Stimulated activated CD4-positive, alpha-beta T cell treated with anti-CD3 and anti-CD28 coated beads, TNF-alpha, amount 100 ng/mL, for 24 hours (primary cell): Measurements from ENCODE around the gene TTC6.
"Not testable (repeated sequence)": the region's sequence is repeated elsewhere in the genome, so short reads cannot be mapped to it uniquely, and the experiment has no call there.

Experiments used
- DNase-seq, 3 experiments: peaks; one replicate each; pipeline ENCODE4 v3.0.0-alpha.2; 2020; ENCODE audit warnings: low read depth in 3 of 3

TTC6 gene, protein sequence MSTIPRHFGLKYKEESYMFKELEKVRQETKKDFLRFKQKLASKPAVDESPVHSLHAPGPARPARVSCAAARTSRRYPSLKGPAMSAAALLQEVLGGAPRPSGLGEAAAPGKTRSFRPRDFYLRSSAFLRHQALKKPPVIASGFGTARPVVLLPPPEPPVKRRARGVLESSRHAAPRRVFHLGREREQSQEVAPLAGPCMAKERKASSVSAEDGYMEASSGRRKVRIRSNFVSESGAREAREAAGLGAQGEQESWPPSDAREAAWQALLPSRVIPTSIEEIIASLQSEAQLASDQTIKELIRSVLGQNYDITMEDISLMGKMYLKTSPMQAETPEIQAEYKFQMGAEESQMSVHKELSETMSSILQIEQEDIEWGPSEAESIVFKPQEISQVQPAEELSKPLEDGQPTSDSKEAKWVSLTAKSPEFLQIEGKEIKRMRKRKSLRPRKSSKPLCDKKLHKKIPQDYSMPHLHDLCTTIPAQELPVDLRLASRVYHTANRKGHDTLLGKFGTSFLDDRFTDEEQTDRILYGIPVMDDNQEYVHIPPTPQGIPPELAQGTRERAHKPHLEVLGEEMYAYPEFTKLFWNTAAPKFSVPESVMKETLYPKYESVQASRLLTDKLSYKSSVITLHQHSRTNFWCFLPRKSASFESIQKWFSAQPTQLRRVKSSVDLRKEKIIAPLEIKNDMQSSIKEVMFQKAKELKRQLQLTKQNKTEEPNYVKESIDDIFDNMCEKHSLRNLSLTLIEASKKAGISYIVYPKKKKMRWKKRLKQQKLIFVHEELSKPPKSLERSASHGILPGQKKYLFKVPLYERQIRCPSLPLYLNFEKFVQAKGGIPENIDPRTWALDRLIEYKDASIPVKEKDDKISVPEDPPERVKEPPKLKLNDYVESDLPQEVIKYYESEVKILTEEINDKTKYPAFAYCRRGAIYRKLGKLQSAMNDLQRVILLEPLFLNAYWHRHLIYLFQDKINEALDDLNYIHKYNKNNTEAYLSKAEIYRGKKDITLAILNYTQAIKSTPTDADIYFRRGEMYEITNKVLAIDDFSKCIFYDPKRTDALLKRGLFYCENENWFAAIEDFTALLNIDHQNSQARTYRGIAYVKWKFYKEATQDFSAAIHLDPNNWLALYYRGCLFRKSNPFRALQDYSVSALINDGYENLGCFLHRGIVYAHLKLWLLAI (N-terminal part only)

DNA sequence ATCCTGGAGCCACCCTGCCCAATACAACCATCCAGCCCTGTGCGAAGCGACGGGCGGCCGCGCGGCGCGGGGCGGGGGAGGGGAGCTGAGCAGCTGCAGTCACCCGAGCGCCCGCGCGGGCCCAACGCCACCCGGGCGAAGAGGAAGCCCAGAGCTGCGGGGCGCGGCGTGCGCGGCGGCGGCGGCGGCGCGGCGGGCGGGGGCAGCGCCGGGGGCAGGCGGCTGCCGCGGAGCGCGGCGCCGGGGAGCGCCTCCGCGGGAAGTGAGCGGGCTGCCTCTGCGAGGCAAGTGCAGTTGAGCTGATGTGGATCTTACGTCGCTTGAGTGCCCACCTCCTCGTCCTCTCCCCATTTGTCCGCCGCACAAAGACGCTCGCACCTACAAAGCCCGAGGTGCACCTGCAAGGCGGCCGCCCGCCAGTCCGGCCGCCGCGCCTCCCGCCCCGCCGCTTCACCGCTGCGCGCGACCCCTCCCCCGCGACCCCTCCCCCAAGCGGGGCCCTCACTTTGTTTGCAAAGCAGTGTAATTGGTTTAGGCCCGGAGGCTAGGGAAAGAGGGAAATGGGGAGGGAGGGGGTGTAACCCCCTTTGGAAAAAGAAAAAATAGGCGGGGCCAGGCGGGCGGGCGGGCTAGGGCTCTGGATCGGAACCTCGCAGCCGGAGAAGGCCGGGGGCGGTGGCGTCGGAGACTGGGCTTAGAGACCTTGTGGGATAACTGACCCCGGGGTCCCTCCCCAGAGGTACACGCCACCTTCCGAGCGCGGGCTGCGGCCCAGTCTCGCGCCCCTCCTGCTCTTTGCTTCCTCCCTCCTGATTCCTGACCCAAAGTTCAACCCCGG is at the start of gene TTC6, which contains the start of gene FOXA1:
Gene TTC6, plus strand, starts transcription at position 659 of the 838 bp plus-strand sequence. CDS start 26,436 bp downstream, outside the sequence.
Gene FOXA1, minus strand, starts transcription at position 279 of the 838 bp plus-strand sequence. Its CDS starts 277 bp downstream, at position 2.
- no peak for DNase-seq

DNA sequence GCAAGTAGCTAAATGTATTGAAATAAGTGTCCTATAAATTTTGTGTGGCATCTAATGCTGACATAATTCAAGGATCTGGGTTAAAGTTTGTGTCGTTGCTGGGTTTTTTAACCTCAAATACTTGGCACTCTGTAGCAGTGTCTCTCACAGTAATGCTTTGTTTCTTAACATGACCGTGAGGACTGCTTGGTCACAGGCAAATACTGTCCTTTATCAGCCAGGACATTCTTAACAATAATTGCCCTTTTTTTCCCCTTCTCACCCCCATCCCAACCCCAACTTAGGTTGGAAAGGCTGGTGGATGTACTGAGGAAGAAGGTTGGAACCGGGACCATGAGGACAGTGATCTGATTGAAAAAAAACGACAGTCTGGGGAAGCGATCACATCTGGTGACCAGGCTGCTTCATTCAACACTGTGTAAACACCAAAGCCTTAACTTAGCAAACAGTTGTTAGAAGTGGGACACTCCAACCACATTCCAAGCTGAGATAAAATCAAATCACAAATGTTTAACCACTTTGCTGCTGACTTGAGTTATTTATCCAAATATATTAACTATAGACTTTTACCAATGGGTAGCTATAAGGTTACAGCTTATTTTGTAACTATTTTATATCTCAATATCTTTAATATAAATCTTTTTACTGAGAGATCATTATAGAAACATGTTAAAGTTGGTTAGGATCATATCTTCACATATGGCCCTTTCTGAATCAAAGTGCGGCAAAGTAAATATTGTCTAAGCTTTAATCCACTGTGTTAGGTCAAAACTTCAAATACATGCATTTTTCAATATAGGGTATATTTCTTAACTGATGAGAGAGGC is 48.6 kb upstream of the TTC6 start:
- DNase-seq: no peak

DNA sequence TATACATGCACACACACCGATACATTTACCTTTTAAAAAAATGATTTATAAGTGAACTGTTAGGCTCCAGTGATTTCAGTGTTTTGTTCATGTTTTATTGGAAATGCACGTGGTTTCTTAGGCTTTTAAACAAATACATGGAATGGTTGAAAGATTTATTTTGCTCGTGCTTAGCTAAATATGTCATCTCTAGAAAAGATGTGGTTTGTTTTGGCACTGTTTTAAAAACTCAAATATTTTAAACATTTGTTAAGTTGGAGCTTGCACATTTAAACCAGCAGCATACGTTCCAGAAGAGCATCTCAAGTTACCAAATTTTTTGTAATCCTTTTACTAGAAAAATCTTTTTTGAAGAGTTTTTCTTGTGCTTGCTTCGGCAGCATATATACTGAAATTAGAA is 44.9 kb upstream of the TTC6 start:
- DNase-seq: no peak

DNA sequence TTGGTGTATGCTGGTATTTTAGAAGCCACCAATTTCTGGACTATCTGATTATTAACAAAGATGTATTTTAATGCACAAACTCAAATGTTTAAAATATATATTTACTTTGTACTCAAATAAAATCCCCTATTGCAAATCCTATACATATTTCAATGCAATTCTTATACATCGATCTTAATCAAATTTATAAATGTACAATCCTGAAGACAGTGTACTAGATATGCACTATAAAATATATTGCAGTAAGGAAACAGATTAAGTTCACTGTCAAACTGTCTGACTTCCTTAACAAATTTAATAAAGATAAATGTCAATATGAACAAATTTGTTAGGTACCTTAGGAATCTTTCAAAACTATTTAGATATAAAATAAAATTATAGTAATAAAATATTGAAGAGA is 44.3 kb upstream of the TTC6 start:
- DNase-seq: no peak

DNA sequence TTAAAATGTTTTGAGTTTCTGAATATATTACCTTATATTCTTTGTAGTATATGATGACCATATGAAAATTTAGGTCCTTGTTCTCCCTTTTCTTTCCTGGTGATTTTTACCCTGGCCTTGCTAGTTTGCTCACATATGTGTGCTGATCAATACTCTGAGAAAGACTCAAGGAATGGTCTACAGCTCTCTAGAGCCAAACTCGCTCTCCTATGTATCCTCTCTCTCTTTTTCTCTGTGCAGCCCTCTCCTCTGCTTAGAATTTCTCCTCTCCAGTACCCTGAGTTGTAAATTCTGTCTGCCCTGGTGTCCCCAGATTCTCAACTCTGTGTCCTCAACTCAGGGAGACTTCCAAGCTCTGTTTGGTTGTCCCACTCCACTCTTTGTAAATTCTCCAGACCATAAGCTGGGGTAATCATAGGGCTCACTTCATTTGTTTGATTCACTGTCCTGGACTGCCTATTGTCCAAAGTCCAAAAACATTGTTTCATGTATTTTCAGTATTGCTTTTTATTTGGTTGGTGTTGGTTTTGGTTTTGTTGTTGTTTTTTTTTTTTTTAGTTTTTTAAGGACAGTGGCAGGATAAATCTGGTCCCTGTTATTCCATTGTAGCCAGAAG is 41.4 kb upstream of the TTC6 start:
- DNase-seq: no peak

DNA sequence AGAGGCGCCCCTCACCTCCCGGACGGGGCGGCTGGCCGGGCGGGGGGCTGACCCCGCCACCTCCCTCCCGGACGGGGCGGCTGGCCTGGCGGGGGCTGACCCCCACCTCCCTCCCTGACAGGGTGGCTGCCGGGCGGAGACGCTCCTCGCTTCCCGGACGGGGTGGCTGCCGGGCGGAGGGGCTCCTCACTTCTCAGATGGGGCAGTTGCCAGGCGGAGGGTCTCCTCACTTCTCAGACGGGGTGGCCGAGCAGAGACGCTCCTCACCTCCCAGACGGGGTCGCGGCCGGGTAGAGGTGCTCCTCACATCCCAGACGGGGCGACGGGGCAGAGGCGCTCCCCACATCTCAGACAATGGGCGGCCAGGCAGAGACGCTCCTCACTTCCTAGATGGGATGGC is 39.8 kb upstream of the TTC6 start:
- DNase-seq: not testable (repeated sequence)

DNA sequence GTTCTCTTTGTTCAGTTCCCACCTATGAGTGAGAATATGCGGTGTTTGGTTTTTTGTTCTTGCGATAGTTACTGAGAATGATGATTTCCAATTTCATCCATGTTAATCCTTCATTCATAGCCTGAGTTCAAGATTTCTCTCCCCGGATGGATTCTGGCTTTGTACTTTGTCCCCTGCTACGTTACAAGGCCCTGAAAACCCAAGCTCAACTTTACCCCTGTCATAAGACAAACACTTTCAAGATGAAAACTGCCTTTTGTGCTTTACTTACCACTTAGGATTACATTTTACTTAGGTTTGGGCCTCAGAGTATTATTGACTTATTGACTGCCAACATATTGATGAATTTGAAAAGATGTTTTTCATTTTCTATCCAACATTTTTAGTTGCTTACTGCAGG is 36.7 kb upstream of the TTC6 start:
- no peak for DNase-seq

DNA sequence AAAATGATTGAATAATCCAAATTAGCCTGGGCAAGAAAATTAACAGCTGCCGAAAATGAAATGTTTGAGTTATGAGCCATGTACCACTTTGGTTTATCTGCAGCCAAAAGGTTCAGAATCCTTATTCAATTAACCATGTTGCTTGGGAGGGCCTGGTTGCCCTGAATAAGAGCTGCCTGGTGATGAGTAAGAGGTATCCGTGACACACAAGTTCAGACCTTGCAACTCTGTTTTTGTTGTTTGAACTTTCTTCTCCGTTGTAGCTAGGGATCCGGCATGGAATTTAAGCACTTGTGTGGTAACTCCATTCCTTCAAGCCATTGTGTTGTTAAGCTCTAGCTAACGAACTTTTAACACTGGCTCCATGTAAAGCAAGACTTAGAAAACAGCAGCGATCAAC is 36.0 kb upstream of the TTC6 start:
- DNase-seq: no peak

DNA sequence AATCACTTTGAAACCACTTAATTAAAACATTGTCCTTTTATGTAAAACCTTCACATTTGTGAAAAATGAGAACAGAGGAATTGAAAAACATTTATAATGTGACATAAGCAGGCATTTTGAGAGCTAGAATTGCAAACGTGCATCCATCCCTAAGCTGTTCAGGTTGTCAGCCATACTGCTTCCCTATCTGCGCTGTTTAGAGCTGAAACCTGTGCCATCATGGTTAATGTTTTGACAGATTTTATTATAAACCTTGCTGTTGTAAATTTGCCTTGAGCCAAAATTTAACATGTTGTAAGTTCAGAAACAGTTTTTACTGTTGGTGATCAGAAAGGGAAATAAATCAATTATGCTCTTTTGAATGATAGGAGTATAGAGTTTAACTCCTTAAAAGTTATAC is 32.2 kb upstream of the TTC6 start:
- no peak for DNase-seq

DNA sequence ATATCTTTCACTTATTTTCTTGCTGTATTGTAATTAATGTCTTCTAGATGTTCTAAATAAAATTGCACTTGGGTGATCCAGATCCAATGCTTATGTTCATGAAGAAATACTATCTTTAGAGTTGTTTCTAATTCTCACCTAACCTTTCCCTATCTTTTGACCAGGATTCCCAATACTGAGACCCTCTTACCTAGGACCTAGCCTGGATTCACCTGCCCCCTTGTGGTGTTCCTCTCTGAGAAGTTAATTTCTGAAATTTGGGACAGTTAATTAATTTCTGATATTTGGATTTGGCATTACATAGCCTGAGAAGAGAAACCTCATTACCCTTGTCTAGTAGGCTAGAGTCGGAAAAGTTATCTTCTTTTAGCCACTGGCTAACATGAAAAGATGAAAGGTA is 29.9 kb upstream of the TTC6 start:
- DNase-seq: no peak

DNA sequence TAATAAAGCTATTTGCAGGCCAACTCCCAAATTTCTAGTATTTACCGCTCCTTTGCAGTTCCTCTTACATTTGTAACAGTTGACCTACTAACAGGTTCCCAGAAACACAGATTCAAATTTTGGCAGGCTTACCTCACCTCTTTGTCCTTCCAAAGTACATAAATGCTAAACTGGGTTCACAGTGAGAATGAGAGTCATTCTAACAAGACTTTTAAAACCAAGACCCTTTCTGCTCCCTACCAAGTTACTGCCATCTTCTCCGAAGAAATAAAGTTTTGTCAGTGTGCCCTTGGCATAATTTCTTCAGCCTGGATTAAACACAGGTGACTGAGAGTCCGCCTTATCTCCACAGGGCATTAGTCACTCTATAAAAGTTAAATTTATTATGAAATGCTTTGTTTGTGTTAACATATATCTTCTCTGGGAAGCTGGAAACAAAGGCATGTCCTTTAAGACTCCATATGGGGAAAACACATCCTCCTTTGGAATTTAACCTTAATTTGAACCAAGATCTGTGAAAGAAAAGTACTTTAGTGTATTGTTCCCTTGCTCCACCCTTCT is 28.5 kb upstream of the TTC6 start:
- DNase-seq: no peak

DNA sequence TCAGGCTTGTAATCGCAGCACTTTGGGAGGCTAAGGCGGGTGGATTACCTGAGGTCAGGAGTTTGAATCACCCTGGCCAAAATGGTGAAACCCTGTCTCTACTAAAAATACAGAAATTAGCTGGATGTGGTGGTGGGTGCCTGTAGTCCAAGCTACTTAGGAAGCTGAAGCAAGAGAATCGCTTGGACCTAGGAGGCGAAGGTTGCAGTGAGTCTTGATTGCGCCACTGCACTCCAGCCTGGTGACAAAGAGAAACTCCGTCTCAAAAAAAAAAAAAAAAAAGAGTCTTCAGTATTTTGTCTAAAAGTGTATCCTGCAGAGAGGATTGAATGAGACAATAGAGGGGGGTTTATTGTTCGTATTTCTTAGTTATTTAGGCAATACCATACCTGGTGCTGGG is 25.7 kb upstream of the TTC6 start:
- DNase-seq: no peak

DNA sequence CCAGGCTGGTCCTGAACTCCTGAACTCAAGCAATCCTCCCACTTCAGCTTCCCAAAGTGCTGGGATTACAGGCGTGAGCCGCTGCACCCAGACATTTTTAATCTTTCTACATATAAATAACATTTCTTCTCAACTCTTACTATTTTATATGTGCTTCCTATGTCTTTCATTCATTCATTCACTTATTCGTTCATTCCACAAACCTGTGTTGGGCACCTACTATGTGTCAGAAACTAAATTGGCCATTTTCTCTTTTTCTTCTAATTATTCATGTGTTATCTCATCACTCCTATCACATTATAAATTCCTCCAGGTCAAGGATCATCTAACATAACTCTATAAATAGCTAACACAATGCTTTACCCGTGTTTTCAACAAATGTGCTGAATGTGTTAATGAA is 24.0 kb upstream of the TTC6 start:
- DNase-seq: no peak

DNA sequence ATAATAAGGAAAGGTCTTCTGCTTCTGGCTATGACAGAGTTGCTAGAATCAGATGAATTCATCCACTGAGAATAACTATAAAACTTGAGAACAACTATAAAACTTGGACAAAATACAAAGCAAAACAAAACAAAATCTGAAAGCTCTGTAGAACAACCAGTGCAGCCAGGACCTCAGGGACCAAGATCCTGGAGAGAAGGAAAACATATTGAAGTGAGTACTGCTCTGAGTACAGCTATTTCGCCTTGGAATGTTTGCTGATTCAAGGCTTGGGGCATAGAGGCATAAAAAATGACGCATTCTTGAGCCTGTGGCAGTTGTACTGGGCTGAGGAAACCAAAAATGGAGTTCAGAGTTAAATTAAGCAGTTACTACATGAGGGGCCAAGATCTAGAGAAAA is 22.1 kb upstream of the TTC6 start:
- no peak for DNase-seq

DNA sequence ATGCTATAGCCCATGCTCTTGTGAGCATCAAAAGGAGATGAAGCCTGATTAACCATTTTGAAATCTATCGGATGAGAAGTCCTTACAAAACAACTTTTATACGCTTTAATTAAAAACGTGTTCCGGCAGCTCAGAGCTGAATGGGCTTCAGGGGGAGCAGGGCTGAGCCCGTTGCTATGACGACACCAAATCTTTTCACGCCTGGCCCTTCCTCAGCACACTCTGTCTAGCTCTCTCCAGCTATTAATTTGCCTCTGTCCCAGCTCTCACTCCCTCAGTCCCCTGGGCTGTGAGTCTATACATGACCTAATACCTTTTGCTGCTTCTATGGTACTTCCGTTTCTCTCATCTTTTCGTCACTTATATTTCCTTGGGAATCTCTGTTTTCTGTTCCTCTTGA is 16.2 kb upstream of the TTC6 start:
- DNase-seq: no peak

DNA sequence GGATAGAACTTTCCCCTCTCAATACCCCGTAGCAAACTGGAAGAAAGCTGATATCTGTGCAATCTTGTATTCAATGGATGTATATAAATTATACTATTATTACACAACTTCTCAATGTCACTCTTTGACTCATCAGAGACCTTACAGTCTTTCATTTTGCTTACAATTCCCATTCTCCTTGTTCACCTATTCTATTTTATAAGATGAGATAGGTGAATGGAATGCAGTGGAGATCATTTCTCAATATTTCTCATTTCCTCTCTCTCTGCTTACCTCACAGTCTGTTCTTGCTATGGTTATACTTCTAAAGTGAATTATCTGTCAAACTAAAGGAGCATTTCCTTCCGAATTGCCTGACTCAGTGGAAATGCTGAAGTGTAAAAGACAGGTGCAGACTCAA is 15.3 kb upstream of the TTC6 start:
- no peak for DNase-seq

DNA sequence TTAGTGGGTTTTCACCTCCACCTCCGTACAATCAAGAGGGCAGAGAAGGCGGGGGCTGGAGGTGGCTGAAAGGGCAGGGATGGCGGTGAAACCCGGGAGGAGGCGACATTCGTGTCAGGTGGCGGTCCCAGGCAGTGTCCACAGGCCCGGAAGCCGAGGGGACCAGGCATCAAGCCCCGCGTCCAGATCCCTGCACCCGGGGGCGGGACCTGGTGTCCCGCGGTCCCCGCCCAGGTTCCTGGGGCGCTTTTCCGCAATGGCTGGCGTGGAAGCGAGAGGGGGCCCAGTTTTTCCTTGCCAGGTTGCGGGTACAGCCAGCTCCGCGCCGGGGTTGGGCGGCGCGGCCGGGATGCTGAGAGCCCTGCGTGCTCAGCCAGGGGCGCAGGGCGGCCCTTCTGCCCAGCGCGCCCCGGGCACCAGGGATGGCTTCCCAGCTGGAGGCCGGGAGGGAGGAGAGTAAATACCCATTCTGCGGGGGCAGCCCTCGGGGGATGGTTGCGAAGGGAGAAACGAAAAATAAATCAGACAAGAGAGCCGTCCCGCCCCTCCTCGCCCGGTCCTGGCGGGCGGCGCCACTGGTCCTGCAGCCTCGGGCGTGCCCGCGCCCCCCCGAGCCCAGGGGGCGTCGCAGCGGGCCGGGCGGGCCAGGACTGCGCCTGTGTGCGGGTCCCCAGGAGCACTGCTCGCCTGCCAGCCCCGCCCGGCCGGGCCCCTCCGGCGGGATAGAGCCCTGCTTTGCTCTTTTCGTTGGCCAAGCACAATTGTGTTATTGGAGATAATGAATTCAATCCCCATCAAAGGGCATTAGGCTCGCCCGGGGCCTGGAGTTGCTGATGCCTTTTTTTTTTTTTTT is 11.8 kb upstream of the TTC6 start:
- no peak for DNase-seq

DNA sequence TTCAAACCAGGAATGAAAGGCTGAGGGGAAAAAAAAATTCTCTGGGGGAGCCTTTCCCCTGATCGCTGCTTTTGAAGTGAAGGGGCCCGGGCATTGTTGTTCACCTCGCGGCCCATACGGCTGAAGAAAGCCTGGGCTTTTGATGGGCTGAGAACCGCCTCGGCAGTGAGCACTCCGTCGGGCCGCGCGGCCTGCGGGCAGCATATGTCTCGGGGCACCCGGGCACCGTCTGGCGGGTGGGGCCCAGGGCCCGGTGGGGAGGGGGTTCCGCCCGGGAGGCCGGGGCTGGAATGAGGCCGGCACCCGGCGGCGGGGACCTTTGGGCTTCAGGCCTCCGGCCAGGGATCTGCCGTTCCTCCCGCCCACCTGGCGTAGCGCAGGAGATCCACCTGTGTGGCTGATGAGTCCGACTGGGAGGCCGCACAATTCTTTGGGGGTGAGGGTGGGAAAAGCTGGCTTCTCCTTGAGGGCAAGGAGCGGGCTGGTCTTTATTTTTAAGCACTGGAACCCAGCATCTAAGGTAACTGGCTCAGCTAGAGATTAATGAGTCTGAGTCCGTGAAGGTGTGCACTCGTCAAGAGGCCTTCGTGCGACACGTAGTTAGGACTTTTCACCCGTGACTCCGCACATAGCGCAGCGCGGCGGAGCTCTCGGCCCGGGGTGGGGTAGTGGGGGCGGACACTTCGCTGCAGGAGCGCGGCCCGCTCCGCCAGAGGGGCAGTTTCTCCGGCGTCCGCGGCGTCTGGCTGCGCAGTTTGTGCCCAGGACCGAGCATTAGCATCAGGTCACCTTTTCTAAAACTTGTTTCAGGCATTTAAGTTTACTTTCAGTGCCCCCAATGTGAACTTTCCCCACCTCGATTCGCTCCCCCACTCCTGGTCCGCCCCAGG is 11.0 kb upstream of the TTC6 start:
- no peak for DNase-seq
